HepG2 (cell line): ENCODE data around the gene SPSB1. TPM values are rescaled to one million over a fixed set of nuclear protein-coding genes. Genes with fewer than 3 reads are reported as not detected.

Experiments
- GTF2F1 ChIP-seq: fragments of 150-350 bp; IDR thresholded peaks from 2 replicates; pipeline ENCODE4 v1.6.1; 2014; ENCODE audit warnings: low read length
- JARID2 ChIP-seq: sonication (generic); formaldehyde crosslinking; IDR thresholded peaks from 2 replicates; pipeline ENCODE4 v1.8.1; 2023; ENCODE audit warnings: missing genetic modification reagents, inconsistent platforms; ENCODE audit not compliant: insufficient replicate concordance
- MXI1 ChIP-seq: IDR thresholded peaks from 3 replicates; pipeline ENCODE4 v1.6.1; 2012; ENCODE audit warnings: low read depth, low read length, inconsistent platforms, borderline replicate concordance
- RFX3 ChIP-seq: IDR thresholded peaks from 2 replicates; pipeline ENCODE4 v1.6.1; 2016; ENCODE audit warnings: missing biosample characterization, missing genetic modification reagents
- RXRB ChIP-seq: IDR thresholded peaks from 2 replicates; pipeline ENCODE4 v1.6.1; 2016; ENCODE audit warnings: borderline replicate concordance, missing genetic modification reagents, missing compliant biosample characterization
- TOE1 ChIP-seq: sonication (generic); formaldehyde crosslinking; IDR thresholded peaks from 2 replicates; pipeline ENCODE4 v1.4.0; 2020; ENCODE audit warnings: mild to moderate bottlenecking, missing genetic modification reagents
- polyA plus RNA-seq, 8 experiments: library from polyadenylated mRNA; depleted of rRNA in 3 of 8; stranded (reverse) in 7 of 8; unstranded in 1 of 8; fragments of >200 nt; fragmentation: Illumina TruSeq in 4 of 8; extraction: Trizol in 4 of 8; gene quantifications; 2 replicates each; pipeline versions ENCODE4 v1.2.1 to v1.2.3, GENCODE V29; 2011 to 2016; ENCODE audit warnings: low read depth in 4 of 8, missing spikeins in 1 of 8, mixed read lengths in 1 of 8; ENCODE audit not compliant: insufficient read depth in 1 of 8
- total RNA-seq, 5 experiments: library from RNA; depleted of rRNA; stranded (reverse); fragments of >200 nt; fragmentation: Illumina TruSeq; extraction: Trizol; gene quantifications; 2 replicates each; pipeline ENCODE4 v1.2.3, GENCODE V29; 2016; ENCODE audit warnings: low read depth in 1 of 5
- TF ChIP-seq, protein P1 (sequence below): sonication (generic); formaldehyde crosslinking; IDR thresholded peaks from 2 replicates; pipeline ENCODE4 v1.5.1; 2020; ENCODE audit warnings: missing genetic modification reagents, mild to moderate bottlenecking, borderline replicate concordance
- TF ChIP-seq, protein P2 (sequence below): sonication (generic); formaldehyde crosslinking; IDR thresholded peaks from 2 replicates; pipeline ENCODE4 v1.4.0; 2020; ENCODE audit warnings: missing genetic modification reagents
- TF ChIP-seq, protein P3 (sequence below): sonication (generic); formaldehyde crosslinking; IDR thresholded peaks from 2 replicates; pipeline ENCODE4 v1.9.0; 2022; ENCODE audit warnings: missing genetic modification reagents, mild to moderate bottlenecking, borderline replicate concordance
- TF ChIP-seq, protein P4 (sequence below), 2 experiments: fragments of 450-650 bp in 1 of 2; sonication (generic) in 1 of 2; formaldehyde crosslinking in 1 of 2; IDR thresholded peaks; 2 replicates each; pipeline versions ENCODE4 v1.6.1 to v1.8.0; 2016 to 2022; ENCODE audit warnings: antibody characterized with exemption in 1 of 2, mild to moderate bottlenecking in 1 of 2, missing genetic modification reagents in 1 of 2

SPSB1 gene
- total and polyA plus RNA-seq, 2 of the 13 experiments (the other 11 are each of a cell fraction or from before 2014, with no cell fraction given) = 5.0 to 8.0 TPM

DNA sequence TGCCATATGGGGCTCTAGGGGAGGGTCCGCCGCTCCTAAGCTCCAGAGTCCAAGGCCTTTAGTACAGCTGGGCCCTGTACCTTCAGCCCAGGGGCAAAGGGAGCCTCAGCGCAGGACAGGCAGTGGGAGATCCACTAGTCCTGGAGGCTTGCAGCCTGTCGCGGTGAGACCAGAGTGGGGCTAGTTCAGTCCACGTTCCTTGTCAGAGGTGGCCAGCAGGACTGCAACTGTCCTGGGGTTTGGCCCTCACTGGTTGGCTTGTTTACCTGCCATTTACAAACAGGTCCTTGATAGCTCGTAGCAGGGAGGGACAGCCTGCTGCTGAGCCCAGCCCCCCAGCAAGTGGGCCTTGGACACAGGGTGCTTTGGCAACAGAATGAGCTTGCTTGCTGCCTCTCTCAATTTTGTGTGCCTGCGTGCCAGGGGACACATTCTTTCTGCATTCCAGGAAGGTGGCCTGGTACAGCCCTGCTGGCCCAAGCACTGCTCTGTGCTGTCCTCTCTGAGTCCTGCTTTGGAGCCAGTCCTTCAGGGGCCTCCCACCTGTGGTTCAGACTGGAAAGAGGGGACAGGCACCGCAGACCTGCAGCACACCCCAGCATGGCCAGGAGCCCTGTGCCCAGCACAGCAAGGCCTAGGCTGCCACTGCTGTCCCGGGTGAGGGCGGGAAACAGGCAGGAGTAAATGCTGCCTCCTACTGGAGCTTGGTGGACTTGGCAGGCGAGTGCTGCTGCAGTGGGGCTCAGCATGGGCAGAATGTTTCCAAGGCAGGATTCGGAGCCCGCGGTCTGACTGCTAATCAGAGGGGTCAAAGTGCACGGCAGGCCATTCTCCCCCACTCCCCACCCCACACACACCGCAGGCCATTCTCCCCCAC, 42.9 kb upstream of the SPSB1 start (continued):
- TF ChIP-seq RXRB (CRISPR knock-in tag) = peak; percentile 56
- no peak for TF ChIP-seq JARID2 (CRISPR knock-in tag)
- TF ChIP-seq, protein P1, sequence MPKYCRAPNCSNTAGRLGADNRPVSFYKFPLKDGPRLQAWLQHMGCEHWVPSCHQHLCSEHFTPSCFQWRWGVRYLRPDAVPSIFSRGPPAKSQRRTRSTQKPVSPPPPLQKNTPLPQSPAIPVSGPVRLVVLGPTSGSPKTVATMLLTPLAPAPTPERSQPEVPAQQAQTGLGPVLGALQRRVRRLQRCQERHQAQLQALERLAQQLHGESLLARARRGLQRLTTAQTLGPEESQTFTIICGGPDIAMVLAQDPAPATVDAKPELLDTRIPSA (CRISPR knock-in tag) = no peak
- peak; percentile 42; the same call in 1 of the 3 replicates for TF ChIP-seq MXI1
- TF ChIP-seq, protein P2, sequence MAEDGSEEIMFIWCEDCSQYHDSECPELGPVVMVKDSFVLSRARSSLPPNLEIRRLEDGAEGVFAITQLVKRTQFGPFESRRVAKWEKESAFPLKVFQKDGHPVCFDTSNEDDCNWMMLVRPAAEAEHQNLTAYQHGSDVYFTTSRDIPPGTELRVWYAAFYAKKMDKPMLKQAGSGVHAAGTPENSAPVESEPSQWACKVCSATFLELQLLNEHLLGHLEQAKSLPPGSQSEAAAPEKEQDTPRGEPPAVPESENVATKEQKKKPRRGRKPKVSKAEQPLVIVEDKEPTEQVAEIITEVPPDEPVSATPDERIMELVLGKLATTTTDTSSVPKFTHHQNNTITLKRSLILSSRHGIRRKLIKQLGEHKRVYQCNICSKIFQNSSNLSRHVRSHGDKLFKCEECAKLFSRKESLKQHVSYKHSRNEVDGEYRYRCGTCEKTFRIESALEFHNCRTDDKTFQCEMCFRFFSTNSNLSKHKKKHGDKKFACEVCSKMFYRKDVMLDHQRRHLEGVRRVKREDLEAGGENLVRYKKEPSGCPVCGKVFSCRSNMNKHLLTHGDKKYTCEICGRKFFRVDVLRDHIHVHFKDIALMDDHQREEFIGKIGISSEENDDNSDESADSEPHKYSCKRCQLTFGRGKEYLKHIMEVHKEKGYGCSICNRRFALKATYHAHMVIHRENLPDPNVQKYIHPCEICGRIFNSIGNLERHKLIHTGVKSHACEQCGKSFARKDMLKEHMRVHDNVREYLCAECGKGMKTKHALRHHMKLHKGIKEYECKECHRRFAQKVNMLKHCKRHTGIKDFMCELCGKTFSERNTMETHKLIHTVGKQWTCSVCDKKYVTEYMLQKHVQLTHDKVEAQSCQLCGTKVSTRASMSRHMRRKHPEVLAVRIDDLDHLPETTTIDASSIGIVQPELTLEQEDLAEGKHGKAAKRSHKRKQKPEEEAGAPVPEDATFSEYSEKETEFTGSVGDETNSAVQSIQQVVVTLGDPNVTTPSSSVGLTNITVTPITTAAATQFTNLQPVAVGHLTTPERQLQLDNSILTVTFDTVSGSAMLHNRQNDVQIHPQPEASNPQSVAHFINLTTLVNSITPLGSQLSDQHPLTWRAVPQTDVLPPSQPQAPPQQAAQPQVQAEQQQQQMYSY = no peak
- no peak; the same call in 1 of the 2 replicates for TF ChIP-seq TOE1 (CRISPR knock-in tag)
- TF ChIP-seq, protein P3, sequence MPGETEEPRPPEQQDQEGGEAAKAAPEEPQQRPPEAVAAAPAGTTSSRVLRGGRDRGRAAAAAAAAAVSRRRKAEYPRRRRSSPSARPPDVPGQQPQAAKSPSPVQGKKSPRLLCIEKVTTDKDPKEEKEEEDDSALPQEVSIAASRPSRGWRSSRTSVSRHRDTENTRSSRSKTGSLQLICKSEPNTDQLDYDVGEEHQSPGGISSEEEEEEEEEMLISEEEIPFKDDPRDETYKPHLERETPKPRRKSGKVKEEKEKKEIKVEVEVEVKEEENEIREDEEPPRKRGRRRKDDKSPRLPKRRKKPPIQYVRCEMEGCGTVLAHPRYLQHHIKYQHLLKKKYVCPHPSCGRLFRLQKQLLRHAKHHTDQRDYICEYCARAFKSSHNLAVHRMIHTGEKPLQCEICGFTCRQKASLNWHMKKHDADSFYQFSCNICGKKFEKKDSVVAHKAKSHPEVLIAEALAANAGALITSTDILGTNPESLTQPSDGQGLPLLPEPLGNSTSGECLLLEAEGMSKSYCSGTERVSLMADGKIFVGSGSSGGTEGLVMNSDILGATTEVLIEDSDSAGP (CRISPR knock-in tag) = peak; percentile 79
- TF ChIP-seq, protein P4, sequence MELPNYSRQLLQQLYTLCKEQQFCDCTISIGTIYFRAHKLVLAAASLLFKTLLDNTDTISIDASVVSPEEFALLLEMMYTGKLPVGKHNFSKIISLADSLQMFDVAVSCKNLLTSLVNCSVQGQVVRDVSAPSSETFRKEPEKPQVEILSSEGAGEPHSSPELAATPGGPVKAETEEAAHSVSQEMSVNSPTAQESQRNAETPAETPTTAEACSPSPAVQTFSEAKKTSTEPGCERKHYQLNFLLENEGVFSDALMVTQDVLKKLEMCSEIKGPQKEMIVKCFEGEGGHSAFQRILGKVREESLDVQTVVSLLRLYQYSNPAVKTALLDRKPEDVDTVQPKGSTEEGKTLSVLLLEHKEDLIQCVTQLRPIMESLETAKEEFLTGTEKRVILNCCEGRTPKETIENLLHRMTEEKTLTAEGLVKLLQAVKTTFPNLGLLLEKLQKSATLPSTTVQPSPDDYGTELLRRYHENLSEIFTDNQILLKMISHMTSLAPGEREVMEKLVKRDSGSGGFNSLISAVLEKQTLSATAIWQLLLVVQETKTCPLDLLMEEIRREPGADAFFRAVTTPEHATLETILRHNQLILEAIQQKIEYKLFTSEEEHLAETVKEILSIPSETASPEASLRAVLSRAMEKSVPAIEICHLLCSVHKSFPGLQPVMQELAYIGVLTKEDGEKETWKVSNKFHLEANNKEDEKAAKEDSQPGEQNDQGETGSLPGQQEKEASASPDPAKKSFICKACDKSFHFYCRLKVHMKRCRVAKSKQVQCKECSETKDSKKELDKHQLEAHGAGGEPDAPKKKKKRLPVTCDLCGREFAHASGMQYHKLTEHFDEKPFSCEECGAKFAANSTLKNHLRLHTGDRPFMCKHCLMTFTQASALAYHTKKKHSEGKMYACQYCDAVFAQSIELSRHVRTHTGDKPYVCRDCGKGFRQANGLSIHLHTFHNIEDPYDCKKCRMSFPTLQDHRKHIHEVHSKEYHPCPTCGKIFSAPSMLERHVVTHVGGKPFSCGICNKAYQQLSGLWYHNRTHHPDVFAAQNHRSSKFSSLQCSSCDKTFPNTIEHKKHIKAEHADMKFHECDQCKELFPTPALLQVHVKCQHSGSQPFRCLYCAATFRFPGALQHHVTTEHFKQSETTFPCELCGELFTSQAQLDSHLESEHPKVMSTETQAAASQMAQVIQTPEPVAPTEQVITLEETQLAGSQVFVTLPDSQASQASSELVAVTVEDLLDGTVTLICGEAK (IDR thresholded peaks at IDR 0.05) = no peak
- TF ChIP-seq, protein P4 (CRISPR knock-in tag; IDR thresholded peaks at IDR 0.05) = peak; percentile 45
- TF ChIP-seq RFX3 (CRISPR knock-in tag) = no peak
- no peak for TF ChIP-seq GTF2F1
